ENCODE measurements around the gene BLOC1S5.

BLOC1S5 gene

GRCh38 chr6:8026800-8027199 is 37.4 kb downstream of the BLOC1S5 start:
- Histone ChIP-seq H3K4me1 (ENCODE audit: insufficient read depth, poor library complexity, severe bottlenecking) (no peaks in the 10 kb centered on the region), H3K9me3 (ENCODE audit: severe bottlenecking) (no peaks in the 10 kb centered on the region), H3K27ac (ENCODE audit: poor library complexity, severe bottlenecking) (no peak overlapping the region), H3K27me3 (ENCODE audit: insufficient read depth, poor library complexity, severe bottlenecking) (no peaks in the 10 kb centered on the region), H3K4me3 (ENCODE audit: severe bottlenecking) (no peak overlapping the region), H3K36me3 (ENCODE audit: low read depth) (peaks cover 3% of the 10 kb centered on the region; the same call in 1 of the 2 replicates)
- TF ChIP-seq CTCF (IDR thresholded peaks at IDR 0.05; ENCODE audit: poor library complexity, severe bottlenecking), result no peak
- ATAC-seq (ENCODE audit: low read depth), result no peak
- no peak for DNase-seq (ENCODE audit: low spot score)

- Histone ChIP-seq H3K9me3 (ENCODE audit: severe bottlenecking) (no peaks in the 10 kb centered on the region), H3K4me1 (ENCODE audit: insufficient read depth, poor library complexity, severe bottlenecking) (no peaks in the 10 kb centered on the region), H3K27ac (ENCODE audit: poor library complexity, severe bottlenecking) (no peak overlapping the region), H3K36me3 (ENCODE audit: low read depth) (peaks cover 3% of the 10 kb centered on the region; the same call in 1 of the 2 replicates), H3K4me3 (ENCODE audit: severe bottlenecking) (no peak overlapping the region), H3K27me3 (ENCODE audit: insufficient read depth, poor library complexity, severe bottlenecking) (no peaks in the 10 kb centered on the region)
- TF ChIP-seq CTCF (IDR thresholded peaks at IDR 0.05; ENCODE audit: poor library complexity, severe bottlenecking), result no peak
- DNase-seq (ENCODE audit: low spot score) (no peak), ATAC-seq (ENCODE audit: low read depth) (no peak)
Measured at GRCh38 chr6:8025191-8025590, 39.0 kb downstream of the BLOC1S5 start.

- no peaks in the 10 kb centered on the region for H3K27me3 ChIP-seq (ENCODE audit: insufficient read depth, poor library complexity, severe bottlenecking)
Measured at GRCh38 chr6:8023638-8024037, 40.6 kb downstream of the BLOC1S5 start.

GRCh38 chr6:8020083-8020482 is 44.1 kb downstream of the BLOC1S5 start:
- ATAC-seq (ENCODE audit: low read depth), result no peak
- Histone ChIP-seq H3K27me3 (ENCODE audit: insufficient read depth, poor library complexity, severe bottlenecking) (no peaks in the 10 kb centered on the region), H3K27ac (ENCODE audit: poor library complexity, severe bottlenecking) (no peak overlapping the region), H3K4me3 (ENCODE audit: severe bottlenecking) (no peak overlapping the region), H3K4me1 (ENCODE audit: insufficient read depth, poor library complexity, severe bottlenecking) (no peaks in the 10 kb centered on the region), H3K9me3 (ENCODE audit: severe bottlenecking) (no peaks in the 10 kb centered on the region), H3K36me3 (ENCODE audit: low read depth) (peaks cover 9% of the 10 kb centered on the region; the same call in 1 of the 2 replicates)
- no peak for TF ChIP-seq CTCF (IDR thresholded peaks at IDR 0.05; ENCODE audit: poor library complexity, severe bottlenecking)
- DNase-seq (ENCODE audit: low spot score), result no peak

More at GRCh38 chr6:8023638-8024037, 40.6 kb downstream of the BLOC1S5 start:
- Histone ChIP-seq H3K4me1 (ENCODE audit: insufficient read depth, poor library complexity, severe bottlenecking) (no peaks in the 10 kb centered on the region), H3K27ac (ENCODE audit: poor library complexity, severe bottlenecking) (no peak overlapping the region), H3K4me3 (ENCODE audit: severe bottlenecking) (no peak overlapping the region), H3K9me3 (ENCODE audit: severe bottlenecking) (no peaks in the 10 kb centered on the region), H3K36me3 (ENCODE audit: low read depth) (peaks cover 3% of the 10 kb centered on the region; the same call in 1 of the 2 replicates)
- DNase-seq (ENCODE audit: low spot score), result no peak
- no peak for TF ChIP-seq CTCF (IDR thresholded peaks at IDR 0.05; ENCODE audit: poor library complexity, severe bottlenecking)
- no peak for ATAC-seq (ENCODE audit: low read depth)

GRCh38 chr6:8017705-8018104 is 46.5 kb downstream of the BLOC1S5 start:
- Histone ChIP-seq H3K27me3 (ENCODE audit: insufficient read depth, poor library complexity, severe bottlenecking) (no peaks in the 10 kb centered on the region), H3K36me3 (ENCODE audit: low read depth) (peaks cover 10% of the 10 kb centered on the region; the same call in 1 of the 2 replicates), H3K4me1 (ENCODE audit: insufficient read depth, poor library complexity, severe bottlenecking) (no peaks in the 10 kb centered on the region), H3K27ac (ENCODE audit: poor library complexity, severe bottlenecking) (no peak overlapping the region), H3K9me3 (ENCODE audit: severe bottlenecking) (no peaks in the 10 kb centered on the region), H3K4me3 (ENCODE audit: severe bottlenecking) (no peak overlapping the region)
- ATAC-seq (ENCODE audit: low read depth) (no peak), DNase-seq (ENCODE audit: low spot score) (no peak)
- no peak for TF ChIP-seq CTCF (IDR thresholded peaks at IDR 0.05; ENCODE audit: poor library complexity, severe bottlenecking)
